ENCODE measurements around the gene TRAPPC14.

The TRAPPC14 gene

GRCh38 chr7:100122067-100122466, 36.5 kb downstream of the TRAPPC14 start:
- no CpG with 5 or more reads among the region's 13 CpGs for WGBS (ENCODE audit: extremely low coverage, insufficient coverage, low lambda C conversion rate)
- Histone ChIP-seq H3K4ac (ENCODE audit: low read depth, low read length) (no peak overlapping the region), H2AK5ac (ENCODE audit: low read length) (no peak overlapping the region), H2BK5ac (ENCODE audit: low read length) (no peak overlapping the region), H3K23ac (ENCODE audit: low read length) (no peak overlapping the region), H3K4me2 (ENCODE audit: low read length) (no peak overlapping the region), H3K9ac (ENCODE audit: low read length) (no peak overlapping the region), H3K4me1 (ENCODE audit: control insufficient read depth, low read depth, low read length) (peaks cover 4% of the 10 kb centered on the region), H3K27ac (ENCODE audit: low read depth, low read length) (no peak overlapping the region), H3K18ac (ENCODE audit: low read length) (no peak overlapping the region), H2BK15ac (replicated peaks; ENCODE audit: low read depth) (no peak overlapping the region), H2BK120ac (ENCODE audit: low read depth, low read length) (no peak overlapping the region), H3K56ac (ENCODE audit: low read length) (no peak overlapping the region), H4K8ac (ENCODE audit: low read depth, low read length) (no peak overlapping the region), H3K27me3 (ENCODE audit: insufficient read depth, low read length, poor library complexity) (no peaks in the 10 kb centered on the region), H3K4me3 (ENCODE audit: low read length) (no peak overlapping the region), H4K5ac (ENCODE audit: low read length) (no peak overlapping the region), H3K79me1 (ENCODE audit: low read length) (peaks cover 3% of the 10 kb centered on the region), H3K79me2 (ENCODE audit: control insufficient read depth, insufficient read depth, low read length) (peaks cover 3% of the 10 kb centered on the region), H3K36me3 (ENCODE audit: control insufficient read depth, insufficient read depth, low read length) (no peaks in the 10 kb centered on the region)
- DNase-seq = no peak

GRCh38 chr7:100120733-100121036, 37.8 kb downstream of the TRAPPC14 start:
- no peak for DNase-seq
- WGBS (ENCODE audit: extremely low coverage, insufficient coverage, low lambda C conversion rate) = no CpG with 5 or more reads among the region's 1 CpG
- no peak overlapping the region for H3K4ac ChIP-seq (ENCODE audit: low read depth, low read length)

GRCh38 chr7:100119970-100120732, 38.4 kb downstream of the TRAPPC14 start:
- Histone ChIP-seq H3K27ac (ENCODE audit: low read depth, low read length) (no peak overlapping the region), H3K79me2 (ENCODE audit: control insufficient read depth, insufficient read depth, low read length) (peaks cover 3% of the 10 kb centered on the region), H3K4me3 (ENCODE audit: low read length) (peak overlapping the region; percentile 90), H3K4me2 (ENCODE audit: low read length) (peak overlapping the region; percentile 77), H2BK5ac (ENCODE audit: low read length) (no peak overlapping the region), H3K18ac (ENCODE audit: low read length) (no peak overlapping the region), H4K5ac (ENCODE audit: low read length) (no peak overlapping the region), H3K4ac (ENCODE audit: low read depth, low read length) (no peak overlapping the region), H2AK5ac (ENCODE audit: low read length) (no peak overlapping the region), H3K79me1 (ENCODE audit: low read length) (peaks cover 3% of the 10 kb centered on the region), H4K8ac (ENCODE audit: low read depth, low read length) (no peak overlapping the region), H3K27me3 (ENCODE audit: insufficient read depth, low read length, poor library complexity) (no peaks in the 10 kb centered on the region), H3K4me1 (ENCODE audit: control insufficient read depth, low read depth, low read length) (peaks cover 4% of the 10 kb centered on the region), H2BK120ac (ENCODE audit: low read depth, low read length) (no peak overlapping the region), H3K23ac (ENCODE audit: low read length) (no peak overlapping the region), H3K36me3 (ENCODE audit: control insufficient read depth, insufficient read depth, low read length) (no peaks in the 10 kb centered on the region), H2BK15ac (replicated peaks; ENCODE audit: low read depth) (no peak overlapping the region), H3K9ac (ENCODE audit: low read length) (peak overlapping the region; percentile 85), H3K56ac (ENCODE audit: low read length) (peak overlapping the region; percentile 74)
- DNase-seq = peak; percentile 91
- no CpG with 5 or more reads among the region's 19 CpGs for WGBS (ENCODE audit: extremely low coverage, insufficient coverage, low lambda C conversion rate)

More at GRCh38 chr7:100120733-100121036, 37.8 kb downstream of the TRAPPC14 start:
- Histone ChIP-seq H3K27me3 (ENCODE audit: insufficient read depth, low read length, poor library complexity) (no peaks in the 10 kb centered on the region), H3K4me1 (ENCODE audit: control insufficient read depth, low read depth, low read length) (peaks cover 4% of the 10 kb centered on the region), H2AK5ac (ENCODE audit: low read length) (no peak overlapping the region), H3K4me3 (ENCODE audit: low read length) (no peak overlapping the region), H3K9ac (ENCODE audit: low read length) (peak overlapping the region; percentile 35), H3K4me2 (ENCODE audit: low read length) (peak overlapping the region; percentile 77), H3K79me2 (ENCODE audit: control insufficient read depth, insufficient read depth, low read length) (peaks cover 3% of the 10 kb centered on the region), H4K5ac (ENCODE audit: low read length) (no peak overlapping the region), H3K79me1 (ENCODE audit: low read length) (peaks cover 3% of the 10 kb centered on the region), H3K36me3 (ENCODE audit: control insufficient read depth, insufficient read depth, low read length) (no peaks in the 10 kb centered on the region), H2BK15ac (replicated peaks; ENCODE audit: low read depth) (no peak overlapping the region), H3K27ac (ENCODE audit: low read depth, low read length) (no peak overlapping the region), H3K18ac (ENCODE audit: low read length) (no peak overlapping the region), H3K23ac (ENCODE audit: low read length) (no peak overlapping the region), H3K56ac (ENCODE audit: low read length) (peak overlapping the region; percentile 74), H2BK5ac (ENCODE audit: low read length) (no peak overlapping the region), H4K8ac (ENCODE audit: low read depth, low read length) (no peak overlapping the region), H2BK120ac (ENCODE audit: low read depth, low read length) (no peak overlapping the region)

- Histone ChIP-seq H4K8ac (ENCODE audit: low read depth, low read length) (no peak within 1 kb of the TSS), H3K23ac (ENCODE audit: low read length) (no peak within 1 kb of the TSS), H3K9ac (ENCODE audit: low read length) (peak within 1 kb of the TSS; percentile 99), H3K36me3 (ENCODE audit: control insufficient read depth, insufficient read depth, low read length) (no peaks in the 10 kb centered on the region), H3K27me3 (ENCODE audit: insufficient read depth, low read length, poor library complexity) (no peaks in the 10 kb centered on the region), H2BK5ac (ENCODE audit: low read length) (no peak within 1 kb of the TSS), H4K5ac (ENCODE audit: low read length) (no peak within 1 kb of the TSS), H3K4me1 (ENCODE audit: control insufficient read depth, low read depth, low read length) (peaks cover 4% of the 10 kb centered on the region), H3K56ac (ENCODE audit: low read length) (peak within 1 kb of the TSS; percentile 100), H3K79me1 (ENCODE audit: low read length) (peaks cover 3% of the 10 kb centered on the region), H2BK15ac (replicated peaks; ENCODE audit: low read depth) (no peak within 1 kb of the TSS), H3K4me2 (ENCODE audit: low read length) (peak within 1 kb of the TSS; percentile 89), H2BK120ac (ENCODE audit: low read depth, low read length) (no peak within 1 kb of the TSS), H3K18ac (ENCODE audit: low read length) (no peak within 1 kb of the TSS), H3K79me2 (ENCODE audit: control insufficient read depth, insufficient read depth, low read length) (peaks cover 3% of the 10 kb centered on the region), H3K4ac (ENCODE audit: low read depth, low read length) (peak within 1 kb of the TSS; percentile 56), H3K27ac (ENCODE audit: low read depth, low read length) (no peak within 1 kb of the TSS), H2AK5ac (ENCODE audit: low read length) (no peak within 1 kb of the TSS), H3K4me3 (ENCODE audit: low read length) (peak within 1 kb of the TSS; percentile 99)
- no CpG with 5 or more reads among the region's 49 CpGs for WGBS (ENCODE audit: extremely low coverage, insufficient coverage, low lambda C conversion rate)
- peak; percentile 97 for DNase-seq
Observed at GRCh38 chr7:100119072-100119969, 39.2 kb downstream of the TRAPPC14 start, which contains the start of the genes CNPY4 and TAF6. Gene CNPY4, plus strand, starts transcription at chr7:100119634. Its CDS starts 111 bp downstream, at chr7:100119745. Gene TAF6, minus strand, starts transcription at chr7:100119358. Its CDS starts 5,149 bp downstream, at chr7:100114209.

GRCh38 chr7:100118388-100119071, 40.0 kb downstream of the TRAPPC14 start:
- H2BK5ac ChIP-seq (ENCODE audit: low read length) = no peak overlapping the region
- H3K4me3 ChIP-seq (ENCODE audit: low read length) = peak overlapping the region; percentile 99
- H3K4ac ChIP-seq (ENCODE audit: low read depth, low read length) = peak overlapping the region; percentile 56
- H4K5ac ChIP-seq (ENCODE audit: low read length) = no peak overlapping the region
- peaks cover 3% of the 10 kb centered on the region for H3K79me1 ChIP-seq (ENCODE audit: low read length)
- peak overlapping the region; percentile 99 for H3K9ac ChIP-seq (ENCODE audit: low read length)
- H3K27ac ChIP-seq (ENCODE audit: low read depth, low read length) = no peak overlapping the region
- H2AK5ac ChIP-seq (ENCODE audit: low read length) = no peak overlapping the region
- H3K79me2 ChIP-seq (ENCODE audit: control insufficient read depth, insufficient read depth, low read length) = peaks cover 3% of the 10 kb centered on the region
- H3K23ac ChIP-seq (ENCODE audit: low read length) = no peak overlapping the region
- peak overlapping the region; percentile 89 for H3K4me2 ChIP-seq (ENCODE audit: low read length)
- peak overlapping the region; percentile 100 for H3K56ac ChIP-seq (ENCODE audit: low read length)
- no peaks in the 10 kb centered on the region for H3K36me3 ChIP-seq (ENCODE audit: control insufficient read depth, insufficient read depth, low read length)
- no peak overlapping the region for H2BK15ac ChIP-seq (replicated peaks; ENCODE audit: low read depth)
- no peak overlapping the region for H4K8ac ChIP-seq (ENCODE audit: low read depth, low read length)
- peaks cover 4% of the 10 kb centered on the region for H3K4me1 ChIP-seq (ENCODE audit: control insufficient read depth, low read depth, low read length)
- no peak overlapping the region for H2BK120ac ChIP-seq (ENCODE audit: low read depth, low read length)
- no peaks in the 10 kb centered on the region for H3K27me3 ChIP-seq (ENCODE audit: insufficient read depth, low read length, poor library complexity)
- WGBS (ENCODE audit: extremely low coverage, insufficient coverage, low lambda C conversion rate) = no CpG with 5 or more reads among the region's 18 CpGs
- no peak overlapping the region for H3K18ac ChIP-seq (ENCODE audit: low read length)
- DNase-seq = no peak

All from mesendoderm (in vitro differentiated cells).